GM06990 (cell line): ENCODE results near the gene POC1A.

ENCODE experiments used
- DNase-seq: peaks from one replicate; pipeline ENCODE4 v3.0.0-alpha.2; 2011; ENCODE audit not compliant: insufficient read length; ENCODE audit errors: extremely low read depth
- H3K27me3 ChIP-seq: replicated peaks from 2 replicates; pipeline ENCODE4 v1.6.0; 2011; ENCODE audit warnings: low read length; ENCODE audit not compliant: control insufficient read depth, insufficient read depth
- H3K36me3 ChIP-seq: 2 replicates; pipeline ENCODE4 v1.5.1; 2011; ENCODE audit warnings: low read length; ENCODE audit not compliant: control insufficient read depth, insufficient read depth
- H3K4me3 ChIP-seq: replicated peaks from 2 replicates; pipeline ENCODE4 v1.5.1; 2011; ENCODE audit warnings: low read depth, mild to moderate bottlenecking, control low read depth, low read length
- CTCF ChIP-seq: IDR thresholded peaks from 2 replicates; pipeline ENCODE4 v1.5.1; 2011; ENCODE audit warnings: low read length, control low read depth, mild to moderate bottlenecking, inconsistent platforms; ENCODE audit not compliant: insufficient read depth, poor library complexity, severe bottlenecking

POC1A gene

GRCh38 chr3:52124766-52125165 is 29.5 kb downstream of the POC1A start:
- DNase-seq: no peak
- Histone ChIP-seq H3K27me3 (no peaks in the 10 kb centered on the region), H3K36me3 (peaks cover 3% of the 10 kb centered on the region), H3K4me3 (no peak overlapping the region)
- TF ChIP-seq CTCF: no peak

GRCh38 chr3:52124126-52124525 is 30.1 kb downstream of the POC1A start:
- H3K36me3 ChIP-seq: peaks cover 2% of the 10 kb centered on the region
- no peak for TF ChIP-seq CTCF

GRCh38 chr3:52123106-52123725 is 31.0 kb downstream of the POC1A start:
- peak; percentile 99 for TF ChIP-seq CTCF
- DNase-seq: peak; percentile 65
- Histone ChIP-seq H3K27me3 (no peaks in the 10 kb centered on the region), H3K4me3 (no peak overlapping the region), H3K36me3 (no peaks in the 10 kb centered on the region; the same call in 1 of the 2 replicates)

More at GRCh38 chr3:52124126-52124525, 30.1 kb downstream of the POC1A start:
- H3K4me3 ChIP-seq: no peak overlapping the region
- no peaks in the 10 kb centered on the region for H3K27me3 ChIP-seq
- no peak for DNase-seq

GRCh38 chr3:52122491-52122890 is 31.7 kb downstream of the POC1A start:
- no peak for DNase-seq
- no peak overlapping the region for H3K4me3 ChIP-seq
- no peak for TF ChIP-seq CTCF
- H3K36me3 ChIP-seq: no peaks in the 10 kb centered on the region; the same call in 1 of the 2 replicates
- no peaks in the 10 kb centered on the region for H3K27me3 ChIP-seq

- DNase-seq: no peak
- H3K36me3 ChIP-seq: no peaks in the 10 kb centered on the region; the same call in 1 of the 2 replicates
- H3K27me3 ChIP-seq: no peaks in the 10 kb centered on the region
- no peak for TF ChIP-seq CTCF
- no peak overlapping the region for H3K4me3 ChIP-seq
Observed at GRCh38 chr3:52121813-52122212, 32.4 kb downstream of the POC1A start.

GRCh38 chr3:52121464-52121805 is 32.8 kb downstream of the POC1A start:
- TF ChIP-seq CTCF: no peak
- H3K4me3 ChIP-seq: no peak overlapping the region
- H3K36me3 ChIP-seq: no peaks in the 10 kb centered on the region; the same call in 1 of the 2 replicates
- DNase-seq: peak; percentile 37
- H3K27me3 ChIP-seq: no peaks in the 10 kb centered on the region
